Epithelial cell of esophagus (primary cell): Measurements from ENCODE around the gene HIVEP1.

Experiments
- DNase-seq: peaks from one replicate; pipeline ENCODE4 v3.0.0; 2010; ENCODE audit warnings: low read depth
- H3K4me3 ChIP-seq: 2 replicates; pipeline ENCODE4 v1.5.1; 2011; ENCODE audit warnings: mild to moderate bottlenecking, low read length, control low read depth
- TF ChIP-seq, protein P1 (sequence below): IDR thresholded peaks from 2 replicates; pipeline ENCODE4 v1.5.1; 2011; ENCODE audit warnings: low read depth, mild to moderate bottlenecking, low read length, control low read depth, inconsistent platforms; ENCODE audit not compliant: insufficient read depth; ENCODE audit errors: missing control alignments

The HIVEP1 gene

GRCh38 chr6:12039540-12040459, 27.7 kb downstream of the HIVEP1 start:
- TF ChIP-seq, protein P1, sequence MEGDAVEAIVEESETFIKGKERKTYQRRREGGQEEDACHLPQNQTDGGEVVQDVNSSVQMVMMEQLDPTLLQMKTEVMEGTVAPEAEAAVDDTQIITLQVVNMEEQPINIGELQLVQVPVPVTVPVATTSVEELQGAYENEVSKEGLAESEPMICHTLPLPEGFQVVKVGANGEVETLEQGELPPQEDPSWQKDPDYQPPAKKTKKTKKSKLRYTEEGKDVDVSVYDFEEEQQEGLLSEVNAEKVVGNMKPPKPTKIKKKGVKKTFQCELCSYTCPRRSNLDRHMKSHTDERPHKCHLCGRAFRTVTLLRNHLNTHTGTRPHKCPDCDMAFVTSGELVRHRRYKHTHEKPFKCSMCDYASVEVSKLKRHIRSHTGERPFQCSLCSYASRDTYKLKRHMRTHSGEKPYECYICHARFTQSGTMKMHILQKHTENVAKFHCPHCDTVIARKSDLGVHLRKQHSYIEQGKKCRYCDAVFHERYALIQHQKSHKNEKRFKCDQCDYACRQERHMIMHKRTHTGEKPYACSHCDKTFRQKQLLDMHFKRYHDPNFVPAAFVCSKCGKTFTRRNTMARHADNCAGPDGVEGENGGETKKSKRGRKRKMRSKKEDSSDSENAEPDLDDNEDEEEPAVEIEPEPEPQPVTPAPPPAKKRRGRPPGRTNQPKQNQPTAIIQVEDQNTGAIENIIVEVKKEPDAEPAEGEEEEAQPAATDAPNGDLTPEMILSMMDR = no peak
- no peak overlapping the region for H3K4me3 ChIP-seq
- no peak for DNase-seq

DNA sequence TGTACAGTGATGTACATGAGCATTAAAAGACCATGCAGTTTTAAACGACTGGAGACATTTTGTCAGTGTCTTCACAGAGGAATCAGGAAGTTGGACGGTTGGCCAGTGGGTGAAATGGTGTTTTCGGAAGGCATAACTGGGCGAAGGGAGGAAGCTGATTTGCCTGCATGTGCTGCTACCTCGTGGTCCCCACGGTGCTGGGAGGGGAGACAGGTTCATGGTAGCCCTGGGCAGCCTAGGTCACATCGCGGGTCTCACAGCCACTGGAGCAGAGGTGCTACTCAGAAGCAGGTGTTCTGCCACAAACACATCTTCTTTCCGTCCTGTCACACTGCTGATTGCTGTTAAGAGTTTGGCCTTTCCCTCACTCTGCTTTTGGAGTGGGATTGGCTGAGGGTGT, 35.2 kb downstream of the HIVEP1 start:
- no peak overlapping the region for H3K4me3 ChIP-seq
- TF ChIP-seq, protein P1 = no peak
- no peak for DNase-seq

DNA sequence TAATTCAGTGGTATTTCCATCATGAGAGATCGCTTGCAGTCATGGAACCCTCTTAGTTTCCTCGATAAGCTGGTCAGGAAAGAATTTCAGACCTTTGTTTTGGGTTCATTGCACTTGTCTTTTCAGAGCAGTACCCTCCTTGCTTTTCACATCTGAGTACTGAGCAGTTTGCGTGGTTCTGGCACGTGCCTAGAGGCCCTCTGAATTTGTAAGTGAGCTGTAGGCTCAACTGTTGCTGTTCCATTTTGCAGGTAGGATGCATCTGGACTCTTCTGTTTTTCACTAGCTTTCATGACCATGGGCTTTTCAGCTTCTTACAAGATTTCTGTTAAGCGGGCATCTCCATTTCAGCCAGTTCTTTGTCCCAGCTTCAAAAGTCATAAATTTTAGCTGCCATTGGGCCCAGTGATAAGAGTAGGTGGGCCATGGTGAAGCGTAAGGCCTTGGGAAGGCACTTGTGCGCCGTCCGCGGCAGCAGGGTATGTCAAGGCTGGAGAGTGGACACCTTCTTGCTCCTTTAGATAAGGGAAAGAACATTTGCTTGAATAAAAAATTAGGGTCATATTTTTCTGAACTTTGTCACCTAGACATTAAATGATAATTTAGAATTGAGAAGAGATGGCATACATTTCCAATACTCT, 35.8 kb downstream of the HIVEP1 start:
- H3K4me3 ChIP-seq = no peak overlapping the region
- TF ChIP-seq, protein P1 = no peak
- no peak for DNase-seq

DNA sequence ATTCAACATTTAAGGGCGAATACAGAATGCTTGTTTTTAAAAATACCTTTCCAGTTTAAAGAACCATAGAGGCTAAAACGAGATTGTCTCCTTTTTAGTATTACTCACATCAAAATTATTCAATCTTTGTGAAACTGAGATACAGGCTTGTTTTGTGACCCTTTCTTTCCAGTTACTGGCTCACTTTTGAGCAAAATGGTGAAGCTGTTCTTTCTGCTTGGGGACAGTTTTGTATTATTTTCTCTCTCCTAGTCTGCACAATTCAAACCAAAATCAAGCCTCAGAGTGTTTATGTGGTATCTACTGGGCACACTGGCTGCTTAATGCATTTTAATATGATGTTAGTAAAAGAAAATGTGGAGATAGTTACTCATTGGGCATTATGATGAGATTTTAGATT, 36.5 kb downstream of the HIVEP1 start:
- DNase-seq = no peak
- H3K4me3 ChIP-seq = no peak overlapping the region
- TF ChIP-seq, protein P1 = no peak

- TF ChIP-seq, protein P1 = no peak
- no peak for DNase-seq
- H3K4me3 ChIP-seq = no peak overlapping the region
Observed at GRCh38 chr6:12049165-12049564, 37.1 kb downstream of the HIVEP1 start.

- no peak for DNase-seq
- TF ChIP-seq, protein P1 = no peak
- H3K4me3 ChIP-seq = no peak overlapping the region
Observed at GRCh38 chr6:12051861-12052368, 39.8 kb downstream of the HIVEP1 start.
